Lower lobe of right lung (tissue), 2 donors: ENCODE measurements around the gene GJA8. TPM values are rescaled to one million over a fixed set of nuclear protein-coding genes. Genes with fewer than 3 reads are reported as not detected.
"Not testable (repeated sequence)": the region's sequence is repeated elsewhere in the genome, so short reads cannot be mapped to it uniquely, and the experiment has no call there.

ENCODE experiments used
- ATAC-seq, 2 donors: fragments of 200-7000 bp; cut with Tn5 transposase; one replicate each; pipeline ENCODE4 v1.9.1; 2020 to 2022; ENCODE audit warnings: mild to moderate bottlenecking in 2 of 2, moderate library complexity in 2 of 2
- DNase-seq: peaks from one replicate; pipeline ENCODE4 v3.0.0-alpha.2; 2020
- H3K27ac ChIP-seq: fragments of 200-600 bp; one replicate; pipeline ENCODE4 v1.8.0; 2022
- H3K27me3 ChIP-seq: fragments of 200-600 bp; one replicate; pipeline ENCODE4 v1.8.0; 2022; ENCODE audit warnings: low read depth
- H3K36me3 ChIP-seq: fragments of 200-600 bp; one replicate; pipeline ENCODE4 v1.8.0; 2022; ENCODE audit warnings: mild to moderate bottlenecking
- H3K4me1 ChIP-seq: fragments of 200-600 bp; one replicate; pipeline ENCODE4 v1.8.0; 2022
- H3K4me3 ChIP-seq: fragments of 200-600 bp; one replicate; pipeline ENCODE4 v1.8.0; 2022; ENCODE audit warnings: mild to moderate bottlenecking
- H3K9me3 ChIP-seq: fragments of 200-600 bp; one replicate; pipeline ENCODE4 v1.8.0; 2022
- CTCF ChIP-seq: fragments of 200-600 bp; IDR thresholded peaks from one replicate; pipeline ENCODE4 v1.8.0; 2022; ENCODE audit warnings: antibody characterized with exemption, mild to moderate bottlenecking
- intact Hi-C: fragments of 100-400 bp; cut with DNase I; formaldehyde crosslinking; loops from one replicate; pipeline ENCODE4 v1.11.0; 2022
- total RNA-seq: library from RNA; stranded (reverse); fragmentation: NEBNext Ultra II Directional; extraction: Animal tissue kit (Norgen Biotek cat#: 25700); gene quantifications from one replicate; pipeline ENCODE4 v1.2.1, GENCODE V29; 2021
- donor health status: DM: no; HTN: yes; CAD: no; lungs with severe emphysema.

GJA8 gene
- total RNA-seq, 1 donor from 2014 or later, result not detected

- intact Hi-C loops, result no loop called here
- DNase-seq, result no peak
- H3K9me3 ChIP-seq, result no peaks in the 10 kb centered on the region
- ATAC-seq, result no peak
- H3K27me3 ChIP-seq, result no peaks in the 10 kb centered on the region
- H3K27ac ChIP-seq, result no peak overlapping the region
- no peak overlapping the region for H3K4me3 ChIP-seq
- no peak for TF ChIP-seq CTCF
- no peaks in the 10 kb centered on the region for H3K36me3 ChIP-seq
- no peaks in the 10 kb centered on the region for H3K4me1 ChIP-seq
These were observed 10.0 kb downstream of the GJA8 start for GRCh38 chr1:147912553-147912952.

DNA sequence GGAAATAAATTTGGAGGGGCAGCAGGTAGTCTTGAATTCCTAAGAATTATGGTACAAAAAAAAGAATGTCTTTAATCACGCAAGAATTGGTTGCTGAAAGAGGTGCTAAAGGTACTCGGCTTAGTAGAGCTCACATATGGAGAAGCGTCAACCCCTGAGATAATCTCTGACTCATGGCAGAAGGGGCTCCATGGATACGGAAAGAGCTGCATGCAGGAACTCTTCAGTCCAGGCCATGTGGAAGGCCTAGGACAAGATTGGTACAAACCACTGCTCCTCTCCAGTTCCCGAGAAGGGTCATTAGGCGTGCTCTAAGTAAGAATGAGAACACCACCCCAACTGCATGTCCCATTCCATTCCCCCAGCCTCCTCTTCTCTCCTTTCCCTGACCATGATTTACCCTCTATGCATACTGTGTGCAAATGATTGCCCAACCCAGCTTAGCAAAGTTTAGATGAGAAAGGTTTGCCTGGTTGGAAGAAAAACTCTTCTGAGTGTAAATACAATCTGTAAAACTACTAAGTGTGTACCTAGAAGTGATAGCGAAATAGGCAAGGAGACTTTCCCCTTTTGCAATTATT lies 10.9 kb downstream of the GJA8 start:
- intact Hi-C loops, result no loop called here
- Histone ChIP-seq H3K27ac (no peak overlapping the region), H3K4me3 (no peak overlapping the region), H3K27me3 (no peaks in the 10 kb centered on the region), H3K36me3 (no peaks in the 10 kb centered on the region), H3K9me3 (no peaks in the 10 kb centered on the region), H3K4me1 (no peaks in the 10 kb centered on the region)
- ATAC-seq, result no peak
- no peak for TF ChIP-seq CTCF
- DNase-seq, result no peak

DNA sequence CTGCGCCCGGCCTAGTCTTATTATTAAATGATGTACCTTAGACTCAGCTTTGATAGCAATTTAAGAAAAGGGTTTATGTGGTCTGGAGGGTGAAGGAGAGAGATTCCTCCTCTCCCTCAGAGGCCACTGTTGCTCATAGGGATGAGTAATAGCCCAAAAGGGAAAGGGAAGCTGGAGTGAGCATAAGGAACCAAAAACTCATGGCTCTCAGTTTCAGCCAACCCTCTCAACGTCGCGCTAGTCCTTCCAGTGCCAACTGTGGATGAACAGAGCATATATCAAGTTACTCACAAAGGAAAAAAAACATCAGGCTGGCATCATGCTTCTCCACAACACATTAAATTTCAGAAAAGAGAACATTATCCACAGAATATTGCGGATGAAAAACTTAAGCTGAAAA lies 17.3 kb downstream of the GJA8 start:
- Histone ChIP-seq H3K27ac (no peak overlapping the region), H3K9me3 (no peaks in the 10 kb centered on the region), H3K4me1 (no peaks in the 10 kb centered on the region), H3K4me3 (no peak overlapping the region), H3K27me3 (no peaks in the 10 kb centered on the region), H3K36me3 (no peaks in the 10 kb centered on the region)
- DNase-seq, result no peak
- intact Hi-C loops, result no loop called here
- ATAC-seq, result no peak
- no peak for TF ChIP-seq CTCF

DNA sequence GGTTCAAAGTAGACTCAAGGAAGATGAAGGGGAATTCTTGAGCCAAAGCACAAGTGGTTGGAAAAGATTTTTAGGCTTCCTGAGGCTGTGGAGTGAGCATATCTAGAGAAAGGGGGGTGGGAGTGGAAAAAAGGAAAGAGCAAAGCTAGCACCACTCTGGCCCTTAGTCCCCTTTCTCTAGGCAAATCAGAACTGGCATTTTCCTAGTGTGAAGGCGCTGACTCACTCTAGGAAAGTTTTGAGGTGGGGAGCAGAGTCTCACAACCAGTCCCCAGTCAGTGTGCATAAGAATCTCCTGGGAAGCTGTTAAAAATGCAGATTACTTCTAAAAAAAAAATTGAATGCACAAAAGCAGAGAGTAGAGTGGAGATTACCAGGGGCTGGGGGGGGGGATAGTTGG lies 22.2 kb downstream of the GJA8 start:
- no peak for ATAC-seq
- H3K4me3 ChIP-seq, result no peak overlapping the region

DNA sequence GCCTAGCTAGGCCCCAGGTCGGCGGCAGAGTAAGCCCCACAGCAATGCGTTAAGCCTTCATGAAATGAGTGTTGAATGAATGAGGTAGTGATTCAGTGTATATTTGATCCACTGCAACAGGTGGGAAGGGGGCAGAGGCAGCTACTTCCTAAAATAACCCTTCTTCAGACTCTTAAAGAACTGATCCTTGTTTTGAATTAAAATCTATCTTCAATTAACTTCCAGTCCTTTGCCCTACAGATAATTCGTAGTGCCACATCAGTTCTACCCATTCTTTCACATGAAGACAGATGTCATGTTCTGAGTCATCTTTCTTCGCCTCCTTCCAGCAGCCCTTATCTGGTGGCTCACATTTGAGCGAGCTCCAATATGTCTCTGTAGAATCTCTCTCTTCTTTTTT lies 24.6 kb downstream of the GJA8 start:
- H3K27ac ChIP-seq, intact Hi-C loops, DNase-seq: not testable (repeated sequence)

More for the DNA sequence above, 22.2 kb downstream of the GJA8 start:
- H3K9me3 ChIP-seq, result no peaks in the 10 kb centered on the region
- intact Hi-C loops, result no loop called here
- H3K36me3 ChIP-seq, result no peaks in the 10 kb centered on the region
- no peak for TF ChIP-seq CTCF
- H3K27ac ChIP-seq, result no peak overlapping the region
- peaks cover 7% of the 10 kb centered on the region for H3K4me1 ChIP-seq
- DNase-seq, result no peak
- H3K27me3 ChIP-seq, result no peaks in the 10 kb centered on the region

GRCh38 chr1:147927689-147928088 lies 25.1 kb downstream of the GJA8 start:
- H3K27me3 ChIP-seq, intact Hi-C loops, DNase-seq, H3K9me3 ChIP-seq, H3K4me3 ChIP-seq, ATAC-seq, H3K36me3 ChIP-seq, H3K27ac ChIP-seq: not testable (repeated sequence)
- peaks cover 12% of the 10 kb centered on the region for H3K4me1 ChIP-seq

More for the DNA sequence above, 24.6 kb downstream of the GJA8 start:
- peaks cover 12% of the 10 kb centered on the region for H3K4me1 ChIP-seq
- ATAC-seq, H3K9me3 ChIP-seq, H3K36me3 ChIP-seq, H3K4me3 ChIP-seq, H3K27me3 ChIP-seq: not testable (repeated sequence)

DNA sequence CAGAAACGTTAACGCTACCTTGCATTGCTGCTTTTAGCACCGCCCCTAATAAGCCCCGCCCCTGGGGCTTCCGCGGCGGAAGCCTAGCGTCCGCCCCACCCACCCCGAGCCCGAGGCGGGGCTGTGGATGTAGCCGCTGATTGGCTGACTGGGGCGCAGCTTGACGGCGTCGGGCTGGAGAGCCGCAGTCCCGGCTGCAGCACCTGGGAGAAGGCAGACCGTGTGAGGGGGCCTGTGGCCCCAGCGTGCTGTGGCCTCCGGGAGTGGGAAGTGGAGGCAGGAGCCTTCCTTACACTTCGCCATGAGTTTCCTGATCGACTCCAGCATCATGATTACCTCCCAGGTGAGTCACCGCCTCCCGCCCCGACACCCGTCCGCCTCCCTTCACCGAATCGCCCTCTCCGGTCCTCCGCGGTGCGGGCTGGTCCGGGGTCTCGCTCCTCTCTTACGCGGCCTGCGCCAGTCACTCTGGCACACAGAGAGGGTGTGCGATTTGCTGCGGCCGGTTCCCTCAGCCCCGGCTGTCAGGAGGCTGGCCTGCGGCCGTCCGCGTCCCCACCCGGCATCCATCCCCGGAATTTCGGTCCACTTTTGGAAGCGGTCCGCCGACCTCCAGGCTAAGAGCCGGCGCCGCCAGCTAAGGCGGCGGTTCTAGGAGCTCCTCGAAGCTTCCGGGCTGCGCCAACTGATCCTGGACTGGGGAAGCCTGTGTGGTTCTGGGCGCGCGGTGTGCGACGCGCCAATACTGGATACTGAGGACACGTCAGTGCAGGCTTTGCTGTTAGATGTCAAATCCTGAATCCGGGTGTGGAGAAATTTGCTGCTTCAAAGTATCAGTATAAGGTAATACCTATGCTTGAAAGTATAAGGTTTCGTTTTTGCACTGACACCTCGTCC lies 25.9 kb downstream of the GJA8 start, which contains the start of gene GPR89B:
Gene GPR89B, plus strand, starts transcription at position 185 of the 897 bp plus-strand sequence. Its CDS starts 117 bp downstream, at position 302.
- Histone ChIP-seq H3K27ac (peak within 1 kb of the TSS; percentile 86), H3K4me3 (peak within 1 kb of the TSS; percentile 86), H3K4me1 (peaks cover 12% of the 10 kb centered on the region)
- H3K27me3 ChIP-seq, H3K36me3 ChIP-seq, H3K9me3 ChIP-seq, intact Hi-C loops: not testable (repeated sequence)
- ATAC-seq, result peak; percentile 100
- DNase-seq, result peak; percentile 97

DNA sequence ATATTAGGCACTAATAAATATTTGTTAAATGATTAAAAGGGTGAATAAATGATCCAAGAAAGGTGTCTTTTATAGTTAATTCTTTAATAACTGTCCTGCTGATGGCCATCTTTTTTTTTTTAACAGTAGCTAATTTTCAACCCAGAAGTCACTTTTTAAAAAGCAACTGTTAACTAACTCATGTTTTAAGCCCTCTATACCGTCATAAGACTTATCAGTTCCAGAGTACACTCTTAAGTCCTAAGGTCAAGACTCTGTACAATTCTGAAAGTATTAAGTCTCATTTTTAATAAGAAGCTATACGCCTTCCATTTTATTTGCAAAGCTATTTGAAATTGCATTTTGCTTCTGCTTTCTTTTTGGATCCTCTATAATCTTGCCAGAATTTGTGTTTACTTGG lies 28.5 kb downstream of the GJA8 start:
- intact Hi-C loops, DNase-seq, ATAC-seq, H3K27me3 ChIP-seq, H3K9me3 ChIP-seq, H3K4me3 ChIP-seq, H3K36me3 ChIP-seq, H3K27ac ChIP-seq: not testable (repeated sequence)
- peaks cover 12% of the 10 kb centered on the region for H3K4me1 ChIP-seq

- H3K4me3 ChIP-seq, H3K27ac ChIP-seq, H3K27me3 ChIP-seq, ATAC-seq, DNase-seq, intact Hi-C loops, H3K9me3 ChIP-seq, H3K36me3 ChIP-seq, H3K4me1 ChIP-seq: not testable (repeated sequence)
These were observed 32.7 kb downstream of the GJA8 start for GRCh38 chr1:147935296-147935695.

DNA sequence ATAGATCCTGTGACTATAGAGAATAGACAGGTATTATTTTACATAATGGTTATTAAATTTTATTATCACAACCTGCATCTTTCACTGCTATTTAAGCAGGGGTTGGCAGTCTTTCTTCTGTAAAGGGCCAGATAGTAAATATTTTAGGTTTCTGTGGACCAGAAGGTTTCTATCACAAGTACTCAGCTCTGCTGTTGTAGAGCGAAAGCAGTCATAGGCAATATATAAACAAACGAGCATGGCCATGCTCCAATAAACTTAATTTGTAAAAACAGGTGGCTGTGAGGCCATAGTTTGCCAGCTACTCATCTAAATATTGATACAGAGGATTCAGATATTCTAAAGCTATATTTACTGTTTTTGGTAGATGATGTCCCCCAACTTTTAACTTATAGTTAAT lies 37.9 kb downstream of the GJA8 start:
- intact Hi-C loops, H3K36me3 ChIP-seq, H3K4me1 ChIP-seq, DNase-seq, ATAC-seq, H3K27ac ChIP-seq, H3K27me3 ChIP-seq, H3K4me3 ChIP-seq, H3K9me3 ChIP-seq: not testable (repeated sequence)
